SK-N-DZ (cell line): Measurements from ENCODE around the gene POTEG.
A peak's percentile ranks its signal among the peaks of the same experiment; 100 is the strongest.
"Not testable (repeated sequence)": the region's sequence is repeated elsewhere in the genome, so short reads cannot be mapped to it uniquely, and the experiment has no call there.

ENCODE experiments used
- DNase-seq: peaks from one replicate; pipeline ENCODE4 v3.0.0-alpha.2; 2015; ENCODE audit warnings: low spot score
- small RNA-seq, 2 experiments: library from RNA; depleted of rRNA; stranded (forward); fragments of <200 nt; gene quantifications; one replicate each; pipeline ENCODE3, GENCODE V24; 2014

POTEG gene

GRCh38 chr14:19374451-19374903 lies 59.7 kb downstream of the POTEG start:
- peak; percentile 3 for DNase-seq

GRCh38 chr14:19372813-19373500 lies 61.2 kb downstream of the POTEG start:
- peak; percentile 69 for DNase-seq

- not testable (repeated sequence) for DNase-seq
These were observed 62.4 kb downstream of the POTEG start for GRCh38 chr14:19371767-19372166.

DNA sequence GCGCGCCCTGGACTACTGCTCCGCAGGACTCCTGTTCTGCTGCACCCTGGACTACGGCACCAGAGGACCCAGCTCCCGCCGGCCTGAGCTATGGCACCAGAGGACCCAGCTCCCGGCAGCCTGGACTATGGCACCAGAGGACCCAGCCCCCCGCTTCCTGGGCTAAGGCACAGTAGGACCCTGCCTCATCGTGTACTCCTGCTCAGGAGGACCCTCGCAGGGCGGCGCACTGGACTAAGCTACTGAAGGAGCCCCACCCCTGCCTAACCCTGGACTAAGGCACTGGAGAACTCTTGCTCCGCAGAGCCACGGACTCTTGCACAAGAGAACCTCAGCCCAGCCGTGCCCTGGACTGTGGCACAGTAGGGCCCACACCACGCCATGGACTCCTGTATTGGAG lies 71.3 kb downstream of the POTEG start:
- DNase-seq: not testable (repeated sequence)

GRCh38 chr14:19362323-19362722 lies 71.8 kb downstream of the POTEG start:
- DNase-seq: not testable (repeated sequence)

GRCh38 chr14:19361636-19362253 lies 72.4 kb downstream of the POTEG start:
- not testable (repeated sequence) for DNase-seq

DNA sequence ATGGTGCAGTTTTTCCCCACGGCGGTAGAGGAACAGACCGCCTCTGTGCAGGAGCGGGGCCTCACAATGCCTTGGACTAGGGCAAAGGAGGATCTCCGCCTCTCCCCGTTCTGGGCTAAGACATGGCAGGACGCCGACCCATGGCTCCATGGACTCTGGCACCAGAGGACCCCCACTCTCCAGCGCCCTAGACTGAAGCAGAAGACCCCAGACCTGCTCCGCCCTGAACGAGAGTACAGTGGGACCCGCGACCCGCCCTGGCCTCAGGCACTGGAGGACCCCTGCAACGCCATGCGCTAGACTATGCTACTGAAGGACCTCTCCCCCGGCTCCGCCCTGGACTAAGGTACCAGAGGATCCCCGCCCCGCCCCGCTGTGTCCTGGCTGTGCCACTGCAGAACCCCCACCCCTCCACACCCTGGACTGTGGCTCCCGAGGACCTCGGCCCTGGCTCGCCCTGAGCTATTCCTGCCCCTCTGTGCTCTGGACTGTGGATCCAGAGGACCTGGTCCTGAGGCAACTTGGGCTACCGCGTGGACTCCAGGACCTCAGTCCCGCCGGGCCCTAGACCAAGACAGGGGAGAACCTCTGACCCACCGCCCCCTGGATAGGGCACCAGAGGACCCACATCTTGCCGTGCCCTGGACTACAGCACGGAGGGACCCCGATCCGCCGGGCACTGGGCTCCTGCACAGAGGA lies 73.1 kb downstream of the POTEG start:
- DNase-seq: not testable (repeated sequence)

Small RNA genes within 50 kb of the gene (small RNA-seq; reads per million reads assigned to genes)
- 0 reads per million in 2 experiments for gene RNU6-1268P
